Breast epithelium (tissue), 4 donors: ENCODE results near the gene RNF25. TPM values are rescaled to one million over a fixed set of nuclear protein-coding genes. Genes with fewer than 3 reads are reported as not detected.

ENCODE experiments used
- DNase-seq, 2 donors: peaks; one replicate each; pipeline ENCODE4 v3.0.0-alpha.2; 2019; ENCODE audit warnings: low spot score in 2 of 2
- H3K27ac ChIP-seq, 2 donors: fragments of 200-600 bp; sonication (generic) in 1 of 2; one replicate each; pipeline ENCODE4 v1.5.1; 2016 to 2019; ENCODE audit warnings: mild to moderate bottlenecking in 1 of 2
- H3K27me3 ChIP-seq, 2 donors: fragments of 200-600 bp; sonication (generic) in 1 of 2; one replicate each; pipeline versions ENCODE4 v1.5.1 to v1.6.0; 2017 to 2019; ENCODE audit warnings: control low read depth in 1 of 2, mild to moderate bottlenecking in 1 of 2
- H3K36me3 ChIP-seq: fragments of 200-600 bp; one replicate; pipeline ENCODE4 v1.5.1; 2019
- H3K4me1 ChIP-seq, 2 donors: fragments of 200-600 bp; sonication (generic); one replicate each; pipeline ENCODE4 v1.5.1; 2016 to 2019; ENCODE audit warnings: control low read depth in 1 of 2
- H3K4me3 ChIP-seq, 3 donors: fragments of 200-600 bp; sonication (generic); 1 replicate in 2 of 3; 2 replicates in 1 of 3; pipeline ENCODE4 v1.5.1; 2016 to 2019; ENCODE audit warnings: mild to moderate bottlenecking in 3 of 3, moderate library complexity in 2 of 3
- H3K9me3 ChIP-seq, 2 donors: fragments of 200-600 bp; sonication (generic) in 1 of 2; one replicate each; pipeline ENCODE4 v1.5.1; 2016 to 2019; ENCODE audit warnings: control low read depth in 1 of 2
- CTCF ChIP-seq, 3 donors: fragments of 450-650 bp; IDR thresholded peaks; one replicate each; pipeline ENCODE4 v1.5.1; 2016 to 2017; ENCODE audit warnings: antibody characterized with exemption in 3 of 3, mild to moderate bottlenecking in 3 of 3, moderate library complexity in 3 of 3
- POLR2A ChIP-seq: fragments of 450-650 bp; IDR thresholded peaks from one replicate; pipeline ENCODE4 v1.6.1; 2016; ENCODE audit warnings: antibody characterized with exemption, mild to moderate bottlenecking, moderate library complexity
- POLR2AphosphoS5 ChIP-seq, 3 donors: sonication (generic); formaldehyde crosslinking; IDR thresholded peaks; one replicate each; pipeline ENCODE4 v1.6.1; 2017; ENCODE audit warnings: antibody characterized with exemption in 3 of 3
- intact Hi-C: fragments of 100-400 bp; cut with DNase I; formaldehyde crosslinking; loops from one replicate; pipeline ENCODE4 v1.15.1; 2023; ENCODE audit warnings: low total_unique reads
- total RNA-seq, 3 donors: library from RNA; depleted of rRNA; stranded (reverse); fragments of >200 nt; gene quantifications; one replicate each; pipeline ENCODE4 v1.1.0, GENCODE V29; 2016

The RNF25 gene
- total RNA-seq, 3 donors from 2014 or later: 22.7 to 25.9 (median 23.0) TPM

- no peaks in the 10 kb centered on the region for H3K27me3 ChIP-seq
- DNase-seq: no peak
- no peaks in the 10 kb centered on the region for H3K36me3 ChIP-seq
- H3K4me1 ChIP-seq: no peaks in the 10 kb centered on the region
- H3K9me3 ChIP-seq: no peaks in the 10 kb centered on the region
- intact Hi-C loops: loop anchor here (5.0 kb wide), 1 partner anchor 699 kb away; no protein-coding TSS in a partner anchor
- H3K4me3 ChIP-seq: no peak overlapping the region
- no peak for TF ChIP-seq POLR2A
- TF ChIP-seq CTCF (IDR thresholded peaks at IDR 0.05): no peak
- TF ChIP-seq POLR2AphosphoS5 (IDR thresholded peaks at IDR 0.05): no peak
- no peak overlapping the region for H3K27ac ChIP-seq
Measured at GRCh38 chr2:218618102-218618860, 53.5 kb downstream of the RNF25 start.

DNA sequence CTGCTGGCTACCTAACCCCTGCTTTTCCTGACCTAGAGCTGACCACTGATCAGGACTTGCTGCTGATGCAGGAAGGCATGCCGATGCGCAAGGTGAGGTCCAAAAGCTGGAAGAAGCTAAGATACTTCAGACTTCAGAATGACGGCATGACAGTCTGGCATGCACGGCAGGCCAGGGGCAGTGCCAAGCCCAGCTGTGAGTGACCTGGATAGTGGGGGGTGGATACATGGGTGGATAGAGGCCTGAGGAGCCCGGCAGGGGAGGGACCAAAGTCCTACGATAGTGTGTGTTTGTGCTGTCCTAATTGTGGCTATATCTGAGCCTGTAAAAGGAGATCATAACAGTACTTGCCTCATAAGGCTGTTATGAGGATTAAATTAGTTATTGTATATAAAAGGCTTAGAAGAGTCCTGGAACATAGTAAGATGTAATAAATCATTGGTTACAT, 55.9 kb downstream of the RNF25 start:
- Histone ChIP-seq H3K27me3 (no peaks in the 10 kb centered on the region), H3K27ac (no peak overlapping the region), H3K36me3 (no peaks in the 10 kb centered on the region), H3K4me3 (no peak overlapping the region), H3K9me3 (no peaks in the 10 kb centered on the region), H3K4me1 (no peaks in the 10 kb centered on the region)
- no peak for TF ChIP-seq POLR2A
- no peak for TF ChIP-seq CTCF (IDR thresholded peaks at IDR 0.05)
- no peak for TF ChIP-seq POLR2AphosphoS5 (IDR thresholded peaks at IDR 0.05)
- intact Hi-C loops: loop anchor here (5.0 kb wide), 1 partner anchor 701 kb away; no protein-coding TSS in a partner anchor
- DNase-seq: no peak

Other genes with a start within 250 kb of the RNF25 start
- 10 to 100 TPM in 2 of 3 donors, 1 to 10 TPM in 1; 6.9 to 24.6 (median 14.4) TPM for gene USP37, start 103.7 kb downstream of the RNF25 start, total RNA-seq
- 10 to 100 TPM; 30.6 to 55.6 (median 44.9) TPM for gene CNOT9, start 103.2 kb downstream of the RNF25 start, total RNA-seq
- 1 to 10 TPM; 1.8 to 8.0 (median 2.6) TPM for gene PLCD4, start 64.1 kb downstream of the RNF25 start, total RNA-seq
- gene ZNF142, start 12.4 kb downstream of the RNF25 start, total RNA-seq: 10 to 100 TPM; 12.0 to 16.0 (median 15.4) TPM
- 10 to 100 TPM; 26.4 to 35.4 (median 32.4) TPM for gene BCS1L, start 12.3 kb downstream of the RNF25 start, total RNA-seq
- 10 to 100 TPM; 22.2 to 78.0 (median 35.7) TPM for gene STK36, start 84 bp upstream of the RNF25 start, total RNA-seq
- 10 to 100 TPM in 2 of 3 donors, 1 to 10 TPM in 1; 8.3 to 34.7 (median 29.0) TPM for gene TTLL4, start 38.8 kb upstream of the RNF25 start, total RNA-seq
- 10 to 100 TPM; 25.6 to 65.0 (median 28.8) TPM for gene CYP27A1, start 110.1 kb upstream of the RNF25 start, total RNA-seq
- not detected for gene PRKAG3, start 159.8 kb upstream of the RNF25 start, total RNA-seq
- 1 to 10 TPM in 2 of 3 donors, under 1 TPM in 1; 0.48 to 3.3 (median 1.3) TPM for gene WNT6, start 187.8 kb upstream of the RNF25 start, total RNA-seq
- gene WNT10A, start 208.8 kb upstream of the RNF25 start, total RNA-seq: 1 to 10 TPM in 1 of 3 donors, under 1 TPM in 1, not detected in 1; 0.88 to 2.9 TPM